ENCODE data around the gene MTARC2.

The MTARC2 gene

GRCh38 chr1:220707160-220707559 lies 41.0 kb upstream of the MTARC2 start:
- H3K27me3 ChIP-seq (ENCODE audit: insufficient read depth, poor library complexity, severe bottlenecking), result no peaks in the 10 kb centered on the region
- H3K4me3 ChIP-seq (ENCODE audit: severe bottlenecking), result no peak overlapping the region
- H3K9me3 ChIP-seq (ENCODE audit: severe bottlenecking), result no peaks in the 10 kb centered on the region
- H3K4me1 ChIP-seq (ENCODE audit: insufficient read depth, poor library complexity, severe bottlenecking), result no peaks in the 10 kb centered on the region
- no peak for DNase-seq (ENCODE audit: low spot score)
- no peak for ATAC-seq (ENCODE audit: low read depth)
- H3K27ac ChIP-seq (ENCODE audit: poor library complexity, severe bottlenecking), result no peak overlapping the region
- no peaks in the 10 kb centered on the region for H3K36me3 ChIP-seq (ENCODE audit: low read depth)
- no peak for TF ChIP-seq CTCF (IDR thresholded peaks at IDR 0.05; ENCODE audit: poor library complexity, severe bottlenecking)

- no peaks in the 10 kb centered on the region for H3K4me1 ChIP-seq (ENCODE audit: insufficient read depth, poor library complexity, severe bottlenecking)
- H3K9me3 ChIP-seq (ENCODE audit: severe bottlenecking), result no peaks in the 10 kb centered on the region
- DNase-seq (ENCODE audit: low spot score), result no peak
- ATAC-seq (ENCODE audit: low read depth), result no peak
- no peaks in the 10 kb centered on the region for H3K27me3 ChIP-seq (ENCODE audit: insufficient read depth, poor library complexity, severe bottlenecking)
- no peak overlapping the region for H3K4me3 ChIP-seq (ENCODE audit: severe bottlenecking)
- no peak overlapping the region for H3K27ac ChIP-seq (ENCODE audit: poor library complexity, severe bottlenecking)
- H3K36me3 ChIP-seq (ENCODE audit: low read depth), result no peaks in the 10 kb centered on the region
- no peak for TF ChIP-seq CTCF (IDR thresholded peaks at IDR 0.05; ENCODE audit: poor library complexity, severe bottlenecking)
These were observed 39.9 kb upstream of the MTARC2 start for GRCh38 chr1:220708244-220708643.

GRCh38 chr1:220708936-220709801 lies 39.0 kb upstream of the MTARC2 start:
- H3K27me3 ChIP-seq (ENCODE audit: insufficient read depth, poor library complexity, severe bottlenecking), result no peaks in the 10 kb centered on the region
- TF ChIP-seq CTCF (IDR thresholded peaks at IDR 0.05; ENCODE audit: poor library complexity, severe bottlenecking), result no peak
- no peak overlapping the region for H3K4me3 ChIP-seq (ENCODE audit: severe bottlenecking)
- no peak for DNase-seq (ENCODE audit: low spot score)
- H3K9me3 ChIP-seq (ENCODE audit: severe bottlenecking), result no peaks in the 10 kb centered on the region
- ATAC-seq (ENCODE audit: low read depth), result no peak
- no peaks in the 10 kb centered on the region for H3K4me1 ChIP-seq (ENCODE audit: insufficient read depth, poor library complexity, severe bottlenecking)
- no peak overlapping the region for H3K27ac ChIP-seq (ENCODE audit: poor library complexity, severe bottlenecking)
- no peaks in the 10 kb centered on the region for H3K36me3 ChIP-seq (ENCODE audit: low read depth)

- TF ChIP-seq CTCF (IDR thresholded peaks at IDR 0.05; ENCODE audit: poor library complexity, severe bottlenecking), result no peak
These were observed 37.8 kb upstream of the MTARC2 start for GRCh38 chr1:220710333-220710732.

More at GRCh38 chr1:220710333-220710732, 37.8 kb upstream of the MTARC2 start:
- DNase-seq (ENCODE audit: low spot score) (no peak), ATAC-seq (ENCODE audit: low read depth) (no peak)
- Histone ChIP-seq H3K9me3 (ENCODE audit: severe bottlenecking) (no peaks in the 10 kb centered on the region), H3K4me1 (ENCODE audit: insufficient read depth, poor library complexity, severe bottlenecking) (no peaks in the 10 kb centered on the region), H3K4me3 (ENCODE audit: severe bottlenecking) (no peak overlapping the region), H3K27me3 (ENCODE audit: insufficient read depth, poor library complexity, severe bottlenecking) (no peaks in the 10 kb centered on the region), H3K27ac (ENCODE audit: poor library complexity, severe bottlenecking) (no peak overlapping the region), H3K36me3 (ENCODE audit: low read depth) (no peaks in the 10 kb centered on the region)
